H1 (cell line): ENCODE measurements around the gene ADGRV1. TPM values are rescaled to one million over a fixed set of nuclear protein-coding genes. Genes with fewer than 3 reads are reported as not detected.

Source experiments
- CHD1 ChIP-seq: IDR thresholded peaks from 2 replicates; pipeline ENCODE4 v1.6.1; 2012; ENCODE audit warnings: low read depth, low read length, improper control_type of control experiment
- CHD2 ChIP-seq: IDR thresholded peaks from 2 replicates; pipeline ENCODE4 v1.6.1; 2012; ENCODE audit warnings: low read length, improper control_type of control experiment
- CTCF ChIP-seq, 3 experiments: IDR thresholded peaks; 1 replicate in 2 of 3; 2 replicates in 1 of 3; pipeline versions ENCODE4 v1.5.1 to v1.6.1; 2011; ENCODE audit warnings: low read length in 3 of 3, mild to moderate bottlenecking in 3 of 3, inconsistent platforms in 2 of 3, low read depth in 1 of 3, moderate library complexity in 1 of 3; ENCODE audit not compliant: insufficient read depth in 1 of 3; ENCODE audit errors: control extremely low read depth in 1 of 3
- EGR1 ChIP-seq: IDR thresholded peaks from 2 replicates; pipeline ENCODE4 v1.6.1; 2011; ENCODE audit warnings: low read depth, low read length, borderline replicate concordance
- HDAC2 ChIP-seq, 2 experiments: fragments of 300-600 bp in 1 of 2; sonication (generic) in 1 of 2; IDR thresholded peaks; 2 replicates each; pipeline ENCODE4 v1.6.1; 2011 to 2012; ENCODE audit warnings: low read depth in 2 of 2, low read length in 2 of 2, mild to moderate bottlenecking in 2 of 2, moderate library complexity in 2 of 2, borderline replicate concordance in 1 of 2, inconsistent platforms in 1 of 2
- SIX5 ChIP-seq: IDR thresholded peaks from 2 replicates; pipeline ENCODE4 v1.6.1; 2011; ENCODE audit warnings: mild to moderate bottlenecking, low read depth, low read length
- TCF12 ChIP-seq: IDR thresholded peaks from 2 replicates; pipeline ENCODE4 v1.6.1; 2011; ENCODE audit warnings: low read depth, mild to moderate bottlenecking, low read length
- ZNF274 ChIP-seq: IDR thresholded peaks from 2 replicates; pipeline ENCODE4 v1.7.0; 2012; ENCODE audit warnings: low read length, borderline replicate concordance; ENCODE audit errors: extremely low read depth
- polyA plus RNA-seq, 7 experiments: library from polyadenylated mRNA; depleted of rRNA in 3 of 7; stranded (reverse) in 5 of 7; unstranded in 2 of 7; fragments of >200 nt in 5 of 7; fragments of 200-250 nt in 2 of 7; gene quantifications; 1 replicate in 5 of 7; 2 replicates in 1 of 7; 4 replicates in 1 of 7; pipeline versions ENCODE4 v1.2.1 to v1.2.3, GENCODE V29; 2011 to 2013; ENCODE audit warnings: missing spikeins in 2 of 7, mixed read lengths in 2 of 7
- total RNA-seq: library from RNA; stranded (reverse); fragmentation: NEBNext Ultra II Directional; extraction: Animal tissue kit (Norgen Biotek cat#: 25700); gene quantifications from 2 replicates; pipeline ENCODE4 v1.2.1, GENCODE V29; 2021

ADGRV1 gene
- total and polyA plus RNA-seq, 2 of the 8 experiments (the other 6 are each of a cell fraction or from before 2014, with no cell fraction given), result 53.1 to 62.2 TPM

DNA sequence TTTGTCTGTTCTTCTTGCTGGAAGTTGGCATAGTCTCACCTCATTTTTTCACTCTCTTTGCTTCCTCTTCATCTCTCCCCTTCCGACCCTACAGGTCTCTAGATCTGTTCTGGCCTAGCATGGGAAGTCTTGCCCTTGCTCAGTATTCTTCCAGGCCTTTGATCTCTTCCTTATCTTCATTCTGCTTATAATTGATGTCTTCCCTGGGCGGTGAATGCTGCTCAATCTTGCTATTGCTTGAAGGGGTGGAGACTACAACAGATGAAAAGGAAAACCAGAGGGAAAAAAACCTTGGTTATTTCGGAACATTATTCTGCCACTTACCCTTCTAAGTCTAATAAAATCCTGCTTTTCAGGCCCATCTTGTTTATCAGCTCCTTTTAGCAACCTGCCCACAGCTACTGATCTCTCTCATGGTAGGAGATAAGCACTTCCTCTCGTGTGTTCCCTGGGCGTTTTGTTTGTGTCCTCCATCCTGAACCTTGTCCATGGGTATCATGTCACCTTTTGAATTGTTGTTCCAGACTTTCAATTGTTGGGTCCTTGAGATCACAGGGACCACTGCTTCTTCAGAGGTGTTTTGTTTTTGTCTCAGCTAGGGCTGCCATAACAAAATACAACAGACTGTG lies 375.6 kb downstream of the ADGRV1 start (continued):
- TF ChIP-seq TCF12, result no peak
- no peak for TF ChIP-seq CHD1
- no peak for TF ChIP-seq HDAC2 (IDR thresholded peaks at IDR 0.05; ENCODE audit: borderline replicate concordance in 1 of 2, low read depth in 2 of 2, low read length in 2 of 2)
- no peak for TF ChIP-seq EGR1
- TF ChIP-seq SIX5, result no peak
- no peak for TF ChIP-seq CHD2
- no peak for TF ChIP-seq ZNF274
- no peak for TF ChIP-seq CTCF (IDR thresholded peaks at IDR 0.05; ENCODE audit: control extremely low read depth in 1 of 3, insufficient read depth in 1 of 3, low read depth in 1 of 3, low read length in 3 of 3)
